Measurements from ENCODE around the gene NUBPL. TPM values are rescaled to one million over a fixed set of nuclear protein-coding genes. Genes with fewer than 3 reads are reported as not detected.
"Not testable (repeated sequence)": the region's sequence is repeated elsewhere in the genome, so short reads cannot be mapped to it uniquely, and the experiment has no call there.

NUBPL gene
- total RNA-seq, 1 experiment from 2014 or later, result 17.2 TPM

DNA sequence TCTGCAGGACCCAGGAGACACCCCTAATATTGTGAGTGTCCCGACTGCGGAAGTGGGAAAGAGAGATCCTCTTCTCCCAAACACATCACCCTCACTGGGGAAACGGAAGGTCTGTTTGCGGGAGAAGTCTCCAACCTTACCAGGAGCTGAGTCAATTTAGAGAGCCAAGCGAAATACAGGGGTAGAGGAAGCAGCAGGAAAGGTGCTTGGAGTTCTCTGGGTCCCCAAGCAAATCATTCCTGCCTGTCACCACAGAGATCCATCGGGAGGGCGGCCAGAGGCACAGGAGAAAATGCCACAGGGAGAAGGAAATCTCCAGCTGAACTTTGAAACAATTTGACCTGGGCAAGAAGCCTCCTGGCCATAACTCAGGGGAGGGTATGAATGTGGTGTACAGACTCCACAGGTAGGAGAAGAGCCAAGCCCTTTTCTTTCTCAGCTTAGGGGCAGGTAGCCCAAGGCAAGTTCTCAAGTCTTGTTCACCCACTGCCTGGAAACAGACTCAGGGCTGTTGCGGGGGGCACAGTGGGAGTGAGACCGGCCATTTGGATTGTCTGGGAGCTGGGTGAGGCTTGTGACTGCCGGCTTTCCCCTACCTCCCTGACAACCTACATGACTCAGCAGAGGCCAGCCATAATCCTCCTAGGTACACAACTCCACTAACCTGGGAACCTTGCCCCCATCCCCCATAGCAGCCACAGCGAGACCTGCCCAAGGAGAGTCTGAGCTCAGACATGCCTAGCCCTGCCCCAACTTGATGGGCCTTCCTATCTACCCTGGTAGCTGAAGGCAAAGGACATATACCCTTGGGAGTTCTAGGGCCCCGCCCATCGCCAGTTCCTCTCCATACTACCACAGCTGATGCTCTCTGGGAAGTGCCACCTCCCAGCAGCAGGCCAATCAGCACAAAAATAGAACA is 304.0 kb downstream of the NUBPL start:
- DNase-seq (ENCODE audit: extremely low read depth, low read depth), result no peak

DNA sequence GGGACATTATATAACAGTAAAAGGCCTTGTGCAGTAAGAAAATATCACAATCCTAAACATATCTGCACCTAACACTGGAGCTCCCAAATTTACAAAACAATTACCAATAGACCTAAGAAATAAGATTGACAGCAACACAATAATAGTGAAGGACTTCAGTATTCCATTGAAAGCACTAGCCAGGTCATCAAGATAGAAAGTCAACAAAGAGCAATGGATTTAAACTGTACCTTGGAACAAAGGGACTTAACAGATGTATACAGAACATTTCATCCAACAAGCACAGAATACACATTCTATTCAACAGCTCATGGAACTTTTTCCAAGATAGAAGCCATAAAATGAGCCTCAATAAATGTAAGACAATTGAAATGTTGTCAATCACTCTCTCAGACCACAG is 306.4 kb downstream of the NUBPL start:
- no peak for DNase-seq (ENCODE audit: extremely low read depth, low read depth)

DNA sequence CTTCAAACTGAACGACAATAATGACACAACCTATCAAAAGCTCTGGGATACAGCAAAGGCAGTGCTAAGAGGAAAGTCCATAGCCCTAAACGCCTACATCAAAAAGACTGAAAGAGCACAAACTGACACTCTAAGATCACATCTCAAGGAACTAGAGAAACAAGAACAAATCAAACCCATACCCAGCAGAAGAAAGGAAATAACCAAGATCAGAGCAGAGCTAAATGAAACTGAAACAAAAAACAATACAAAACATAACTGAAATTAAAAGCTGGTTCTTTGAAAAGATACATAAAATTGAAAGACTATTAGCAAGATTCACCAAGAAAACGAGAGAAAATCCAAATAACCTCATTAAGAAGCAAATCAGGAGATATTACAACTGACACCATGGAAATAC is 306.9 kb downstream of the NUBPL start:
- not testable (repeated sequence) for DNase-seq (ENCODE audit: extremely low read depth, low read depth)

DNA sequence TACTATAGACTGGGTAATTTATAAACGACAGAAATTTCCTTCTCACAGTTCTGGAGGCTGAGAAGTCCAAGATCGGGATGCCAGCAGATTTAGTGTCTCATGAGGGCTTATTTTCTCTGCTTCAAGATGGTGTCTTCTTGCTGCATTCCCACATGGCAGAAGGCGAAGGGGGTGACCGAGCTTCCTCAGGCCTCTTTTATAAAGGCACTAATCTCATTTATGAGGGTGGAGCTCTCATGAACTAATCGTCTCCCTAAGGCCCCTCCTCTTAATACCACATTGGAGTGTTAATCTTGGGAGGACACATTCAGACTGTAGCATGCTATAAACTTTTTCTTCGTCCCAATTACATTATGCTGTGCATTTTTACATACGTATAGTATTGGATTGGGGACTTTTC is 315.5 kb downstream of the NUBPL start:
- DNase-seq (ENCODE audit: extremely low read depth, low read depth), result no peak

DNA sequence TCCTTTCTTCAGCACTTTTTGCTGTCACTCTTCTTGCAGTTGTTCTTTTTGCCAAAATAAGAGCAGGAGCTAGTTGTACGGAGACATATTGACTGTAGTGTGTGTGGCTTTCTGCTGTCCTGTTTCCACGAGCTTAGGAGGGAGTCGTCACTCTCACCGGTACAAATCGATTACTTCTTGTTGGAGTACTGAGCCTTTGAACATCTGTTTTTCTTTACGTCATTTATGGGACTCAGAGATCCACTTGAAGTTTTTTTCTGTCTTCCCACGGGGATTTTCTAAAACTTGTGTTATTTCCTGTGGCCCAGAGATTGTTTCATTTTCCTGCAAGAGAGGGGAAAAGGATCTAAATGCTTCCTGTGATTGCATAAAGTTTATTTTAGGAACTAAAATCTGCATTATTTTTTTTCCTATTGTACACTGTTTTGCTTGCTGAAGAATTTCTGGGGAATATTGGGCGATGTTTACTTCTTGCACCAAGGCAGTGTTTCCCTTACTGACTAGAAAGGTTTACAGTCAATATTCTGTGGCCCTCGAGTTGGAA is 316.1 kb downstream of the NUBPL start:
- DNase-seq (ENCODE audit: extremely low read depth, low read depth), result no peak

DNA sequence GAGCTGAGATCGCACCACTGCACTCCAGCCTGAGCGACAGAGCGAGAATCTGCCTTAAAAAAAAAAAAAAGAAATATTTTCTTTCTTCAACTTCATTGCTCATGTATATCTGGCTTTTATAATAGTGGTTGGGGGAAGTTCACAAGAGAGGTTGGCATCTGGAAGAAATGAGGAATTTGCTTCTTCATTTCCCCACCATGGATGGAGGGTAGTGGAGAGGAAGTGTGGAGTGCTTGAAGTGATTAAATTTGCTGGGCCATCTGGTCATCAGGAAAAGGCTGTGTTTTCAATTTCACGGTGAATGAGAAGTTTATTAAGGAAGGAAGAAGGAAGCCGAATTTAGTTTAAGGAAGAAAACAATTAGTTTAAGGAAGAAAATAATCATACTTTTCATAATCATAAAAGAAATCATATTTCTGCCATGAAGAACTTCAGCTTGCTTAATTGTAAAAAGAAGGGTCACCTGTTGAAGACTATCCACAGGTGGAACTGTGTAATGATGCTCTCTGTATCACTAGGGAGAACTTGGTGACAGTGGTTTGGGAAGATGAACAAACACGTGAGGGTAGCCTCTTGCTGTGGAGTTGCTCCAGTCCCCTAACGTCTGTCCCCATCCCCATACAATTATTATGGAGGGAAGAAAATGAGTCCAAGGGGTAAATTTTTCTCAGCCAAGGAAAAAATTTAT is 318.6 kb downstream of the NUBPL start:
- DNase-seq (ENCODE audit: extremely low read depth, low read depth), result no peak

DNA sequence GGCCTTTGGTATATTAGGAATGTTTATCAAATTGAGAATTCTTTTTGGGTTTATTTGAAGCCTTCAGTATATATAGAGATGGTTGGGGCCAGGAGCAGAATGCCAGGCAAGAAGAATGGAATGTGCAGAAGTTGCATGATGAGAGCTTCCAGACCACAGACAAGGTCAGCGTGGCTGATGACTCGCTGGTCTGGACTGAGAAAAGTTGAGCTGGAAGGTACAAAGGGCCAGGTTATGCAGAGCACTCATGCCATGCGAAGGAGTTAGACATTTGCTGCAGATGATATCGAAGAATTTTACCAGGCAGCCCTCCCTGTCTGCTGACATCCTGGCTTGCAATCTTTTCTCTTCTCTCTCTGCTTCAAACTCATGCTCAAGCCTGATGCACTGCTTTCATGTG is 319.7 kb downstream of the NUBPL start:
- DNase-seq (ENCODE audit: extremely low read depth, low read depth), result no peak

DNA sequence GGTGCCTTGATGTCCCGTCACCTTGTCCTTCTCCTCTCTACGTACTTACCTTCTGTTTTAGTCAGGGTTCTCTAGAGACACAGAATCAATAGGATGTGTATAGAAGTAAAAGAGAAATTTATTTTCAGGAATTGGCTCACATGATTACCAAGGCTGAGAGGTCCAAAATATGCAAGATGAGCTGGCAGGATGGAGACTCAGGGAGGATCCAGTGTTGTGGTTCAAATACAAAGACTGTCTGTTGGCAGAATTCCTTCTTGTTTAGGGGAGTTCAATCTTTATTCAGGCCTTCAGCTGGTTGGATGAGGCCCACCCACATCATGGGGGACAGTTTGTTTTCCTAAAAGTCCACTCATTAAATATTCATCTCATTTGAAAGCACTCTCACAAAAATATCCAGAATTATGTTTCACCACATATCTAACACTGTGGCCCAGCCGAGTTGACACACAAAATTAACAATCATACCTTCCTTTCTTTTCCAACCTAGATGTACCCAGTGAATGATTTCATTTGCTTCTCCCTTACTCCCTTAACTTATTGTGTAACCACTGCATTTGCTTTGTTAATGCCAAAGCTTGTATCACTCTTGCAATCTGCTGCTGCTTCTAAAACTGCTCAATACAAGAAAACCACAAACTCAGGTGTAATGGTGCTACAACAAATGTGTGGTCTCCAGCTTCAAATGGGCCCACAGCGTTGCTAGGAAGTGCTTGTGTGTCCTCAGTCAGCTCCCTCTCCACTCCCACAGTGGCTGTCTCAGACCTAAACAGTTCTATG is 320.5 kb downstream of the NUBPL start:
- no peak for DNase-seq (ENCODE audit: extremely low read depth, low read depth)

DNA sequence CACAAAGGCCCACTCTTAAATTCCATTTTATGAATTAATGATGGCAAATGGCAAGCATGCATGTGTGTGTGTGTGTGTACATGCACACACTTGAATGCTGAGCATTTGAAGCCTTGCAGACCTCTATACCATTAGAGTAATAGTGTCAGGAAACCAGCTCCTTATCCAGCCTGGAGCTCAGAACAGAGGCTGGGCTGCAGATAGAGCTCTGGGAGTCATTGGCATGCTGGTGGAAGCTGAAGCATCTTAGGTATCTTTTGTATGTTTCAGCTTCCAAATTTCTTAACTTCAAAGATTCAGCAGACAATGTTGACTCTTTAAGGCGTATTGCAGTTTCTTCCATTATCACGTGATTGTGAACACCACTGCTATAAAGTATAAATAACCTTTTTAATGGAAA is 323.0 kb downstream of the NUBPL start:
- no peak for DNase-seq (ENCODE audit: extremely low read depth, low read depth)

DNA sequence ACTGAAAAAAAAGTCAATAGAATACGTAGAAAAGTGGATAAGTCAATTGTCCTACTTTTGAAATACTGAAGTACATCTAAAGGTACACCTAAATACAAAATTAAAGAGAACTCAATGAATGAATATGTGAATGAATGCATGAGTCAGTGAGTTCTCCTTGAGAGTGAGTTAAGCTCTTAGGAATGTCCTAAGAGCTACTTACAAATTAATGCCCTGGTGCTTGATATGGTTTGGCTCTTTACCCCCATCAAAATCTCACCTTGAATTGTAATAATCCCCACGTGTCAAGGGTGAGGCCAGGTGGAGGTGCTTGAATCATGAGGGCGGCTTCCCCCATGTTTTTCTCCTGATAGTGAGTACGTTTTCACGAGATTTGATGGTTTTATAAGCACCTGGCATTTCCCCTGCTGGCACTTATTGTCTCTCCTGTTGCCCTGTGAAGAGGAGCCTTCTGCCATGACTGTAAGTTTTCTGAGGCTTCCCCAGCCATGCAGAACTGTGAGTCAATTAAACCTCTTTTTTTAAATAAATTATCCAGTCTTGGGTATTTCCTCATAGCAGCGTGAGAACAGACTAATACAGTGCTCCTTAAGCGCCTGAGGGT is 323.7 kb downstream of the NUBPL start:
- no peak for DNase-seq (ENCODE audit: extremely low read depth, low read depth)

DNA sequence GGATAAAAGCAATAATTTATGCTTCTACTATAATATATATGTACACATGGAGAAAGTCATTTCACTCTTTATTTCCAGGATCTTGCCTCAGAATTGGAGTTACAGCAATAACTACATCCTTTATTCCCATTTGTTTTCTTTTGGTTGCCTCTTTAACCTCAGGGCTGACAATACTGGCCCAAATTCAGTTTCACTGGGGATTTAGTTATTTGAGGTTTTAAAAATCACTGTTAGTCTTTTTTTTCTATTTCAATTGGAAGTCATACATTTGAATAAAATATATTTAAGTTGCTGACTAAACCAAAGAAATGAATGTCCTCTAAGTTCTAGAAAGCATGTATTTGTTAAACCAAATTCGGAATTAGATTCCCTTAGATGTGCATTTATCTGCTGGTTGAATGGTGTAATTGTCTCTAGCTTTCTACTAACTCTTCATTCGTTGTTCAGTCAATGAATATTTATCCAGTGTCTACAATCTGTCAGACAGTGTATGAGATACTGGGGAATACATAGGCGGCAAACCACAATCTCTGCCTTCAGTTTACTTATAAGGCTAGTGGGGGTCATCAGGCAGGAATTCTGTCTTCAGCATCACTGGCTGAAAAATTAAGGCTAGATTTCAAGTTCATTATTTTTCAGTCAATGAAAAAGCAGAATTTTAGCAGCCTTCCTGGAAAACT is 325.1 kb downstream of the NUBPL start:
- DNase-seq (ENCODE audit: extremely low read depth, low read depth), result no peak

DNA sequence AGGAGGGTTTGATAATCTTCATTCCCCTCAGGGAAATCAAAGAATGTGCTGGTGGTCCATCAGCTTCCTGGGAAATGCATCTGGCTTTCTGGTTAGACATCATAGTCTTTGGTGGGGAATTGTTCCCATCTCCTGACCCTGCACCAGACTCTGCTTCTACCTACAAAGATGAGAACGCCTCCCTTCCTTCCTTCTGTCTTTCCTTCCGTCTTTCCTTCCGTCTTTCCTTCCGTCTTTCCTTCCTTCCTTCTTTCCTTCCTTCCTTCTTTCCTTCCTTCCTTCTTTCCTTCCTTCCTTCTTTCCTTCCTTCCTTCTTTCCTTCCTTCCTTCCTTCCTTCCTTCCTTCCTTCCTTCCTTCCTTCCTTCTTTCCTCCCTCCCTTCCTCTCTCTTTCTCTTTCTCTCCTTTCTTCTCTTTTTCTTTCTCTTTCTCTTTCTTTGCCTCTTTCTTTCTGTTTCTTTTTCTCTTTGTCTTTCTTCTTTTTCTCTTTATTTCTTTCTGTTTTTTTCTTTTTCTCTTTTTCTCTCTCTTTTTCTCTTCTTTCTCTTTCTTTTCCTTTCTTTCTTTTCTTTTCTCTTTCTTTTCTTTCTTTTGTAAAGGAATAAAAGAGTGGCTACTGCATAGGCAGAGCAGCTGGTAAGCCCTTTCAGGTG is 326.9 kb downstream of the NUBPL start:
- DNase-seq (ENCODE audit: extremely low read depth, low read depth), result no peak

DNA sequence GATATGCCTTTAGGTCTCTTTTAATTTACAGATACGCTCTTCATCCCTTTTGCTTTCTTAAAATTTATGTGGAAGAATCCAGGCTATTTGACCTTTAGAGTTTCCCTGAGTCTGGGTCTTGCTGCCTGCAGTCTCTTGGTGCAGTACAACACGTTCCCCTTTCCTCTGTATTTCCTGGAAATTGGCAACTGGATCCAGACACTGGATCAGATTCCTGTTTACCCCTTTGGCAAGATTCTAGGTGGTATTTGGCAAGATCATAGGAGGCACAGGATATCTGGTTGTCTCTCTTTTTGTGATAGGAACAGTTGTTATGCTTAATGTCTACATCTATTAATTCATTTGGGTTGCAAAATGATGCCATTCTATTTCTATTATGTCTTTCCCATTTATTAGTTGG is 328.1 kb downstream of the NUBPL start:
- no peak for DNase-seq (ENCODE audit: extremely low read depth, low read depth)

DNA sequence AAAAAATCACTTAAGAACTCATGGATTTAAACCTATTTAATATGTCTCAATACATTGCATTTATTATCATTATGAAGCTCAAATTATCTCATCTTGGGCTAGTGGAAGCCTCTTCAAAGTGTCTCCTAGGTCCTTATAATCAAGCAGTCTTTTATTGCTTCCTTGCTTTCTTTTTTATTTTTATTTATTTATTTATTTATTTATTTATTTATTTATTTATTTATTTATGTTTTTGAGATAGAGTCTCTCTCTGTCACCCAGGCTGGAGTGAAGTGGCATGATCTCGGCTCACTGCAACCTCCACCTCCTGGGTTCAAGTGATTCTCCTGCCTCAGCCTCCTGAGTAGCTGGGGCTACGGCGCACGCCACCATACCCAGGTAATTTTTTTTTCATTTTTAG is 329.0 kb downstream of the NUBPL start:
- not testable (repeated sequence) for DNase-seq (ENCODE audit: extremely low read depth, low read depth)

DNA sequence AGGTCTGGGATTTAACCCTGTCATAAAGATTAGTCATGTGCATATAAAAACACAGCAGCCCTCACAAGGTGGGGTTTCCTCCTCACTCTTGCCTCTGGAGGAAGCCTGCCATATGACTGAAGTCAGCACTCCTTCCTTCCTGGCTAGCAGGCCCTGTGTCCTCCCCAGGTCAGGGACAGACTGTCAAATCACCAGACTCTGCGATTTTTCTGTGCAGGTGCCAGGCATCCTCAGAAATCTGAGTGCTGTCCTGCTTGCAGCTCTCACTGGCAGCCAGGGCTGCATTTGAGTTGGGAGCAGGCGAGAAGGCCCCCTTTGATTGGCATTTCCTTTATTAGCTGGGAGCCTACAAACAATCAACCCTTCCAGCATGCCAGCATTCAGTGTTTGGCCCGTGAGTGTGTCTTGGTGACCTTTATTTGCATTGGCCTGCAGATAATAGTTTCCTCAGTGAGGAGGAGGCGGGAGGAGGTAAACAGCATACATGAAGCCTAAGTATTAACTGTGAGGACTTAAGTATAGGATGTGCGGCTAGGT is 332.1 kb downstream of the NUBPL start:
- no peak for DNase-seq (ENCODE audit: extremely low read depth, low read depth)

DNA sequence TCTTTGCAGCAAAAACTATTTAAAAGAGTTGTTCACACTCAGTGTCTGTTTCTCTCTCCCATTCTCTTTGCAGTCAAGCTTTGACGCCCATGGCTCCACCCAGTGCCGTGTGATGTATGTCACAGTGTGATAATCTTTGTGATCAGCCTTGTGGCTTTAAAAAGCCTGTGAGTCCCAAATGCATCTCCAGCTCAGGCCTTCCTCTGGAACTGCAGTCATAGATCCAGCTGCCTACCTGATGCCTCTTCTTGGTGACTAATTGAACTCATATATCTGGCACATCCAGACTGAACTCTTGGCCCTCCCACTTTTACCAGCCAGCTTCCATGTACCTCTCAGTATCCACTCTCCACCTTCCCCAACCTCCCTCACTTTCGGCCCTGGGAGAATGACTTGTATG is 333.1 kb downstream of the NUBPL start:
- DNase-seq (ENCODE audit: extremely low read depth, low read depth), result no peak

DNA sequence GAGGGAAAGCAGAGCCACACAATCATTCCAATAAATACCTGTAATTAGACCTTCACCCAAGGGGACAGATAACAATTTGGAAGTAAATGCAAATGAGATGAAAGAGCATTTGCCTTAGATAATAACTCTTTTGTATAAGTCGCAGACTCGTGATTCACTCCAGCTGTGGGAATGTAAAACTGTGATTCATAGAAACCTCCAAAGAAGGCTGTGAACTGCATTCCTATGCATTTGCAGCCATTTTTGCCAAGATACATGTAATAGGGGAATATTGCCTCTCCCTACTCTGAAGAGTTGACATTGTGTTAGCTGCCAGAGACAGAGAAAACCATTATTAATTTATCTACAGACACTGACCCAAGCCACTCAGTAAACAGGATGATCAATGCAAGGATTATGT is 334.0 kb downstream of the NUBPL start:
- no peak for DNase-seq (ENCODE audit: extremely low read depth, low read depth)

DNA sequence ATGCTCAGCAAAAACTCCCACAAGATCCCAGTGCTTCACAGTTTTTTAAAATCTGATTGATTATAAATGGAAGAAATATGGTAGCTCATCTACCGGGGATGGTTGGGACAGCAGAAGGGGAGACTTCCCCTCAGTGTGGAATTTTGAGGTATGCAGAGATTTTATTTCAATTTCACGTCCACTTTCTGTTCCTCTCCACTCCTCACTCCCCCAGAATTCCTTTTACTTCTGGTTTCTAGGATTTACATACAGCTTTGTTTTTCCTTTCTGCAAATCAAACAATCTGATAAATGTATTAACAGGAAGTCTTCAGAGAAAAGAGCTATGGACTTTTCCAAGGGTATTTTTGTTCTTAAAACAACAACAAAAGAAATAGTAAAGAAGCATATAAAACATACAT is 334.4 kb downstream of the NUBPL start:
- no peak for DNase-seq (ENCODE audit: extremely low read depth, low read depth)

DNA sequence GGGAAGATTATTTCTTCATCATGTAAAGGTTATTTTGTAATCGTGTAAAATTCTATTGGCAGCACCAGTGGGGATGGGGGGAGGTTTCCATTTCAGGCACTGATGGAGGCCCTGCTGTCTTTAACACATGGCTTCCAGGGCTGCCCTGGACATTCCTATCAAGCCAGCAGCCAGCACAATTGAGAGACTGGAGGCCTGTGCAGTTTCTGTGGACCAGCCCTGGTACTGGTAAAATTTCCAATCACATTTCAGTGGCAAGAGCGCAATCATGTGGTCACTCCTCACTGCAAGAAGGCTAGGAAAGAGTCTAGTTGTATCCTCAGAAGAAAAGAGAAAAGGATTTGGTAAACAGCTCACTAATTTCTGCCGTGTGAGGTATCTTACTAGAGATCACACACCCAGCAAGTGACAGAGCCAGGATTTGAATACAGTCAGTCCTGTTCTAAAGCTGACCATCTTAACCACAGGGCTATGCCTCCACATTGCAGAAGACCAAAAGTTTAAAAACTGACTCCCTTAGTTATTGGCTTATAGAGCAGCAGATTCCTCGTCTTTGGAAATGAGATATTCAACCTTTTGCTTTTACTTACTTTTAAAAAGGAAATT is 336.5 kb downstream of the NUBPL start:
- DNase-seq (ENCODE audit: extremely low read depth, low read depth), result no peak

Measured in NCI-H460 (cell line).